DND-41 (cell line): ENCODE data around the gene ZNF829.

Source experiments
- CTCF ChIP-seq: IDR thresholded peaks from 2 replicates; pipeline ENCODE4 v1.5.1; 2012; ENCODE audit warnings: borderline replicate concordance, low read length, moderate library complexity, mild to moderate bottlenecking; ENCODE audit not compliant: poor library complexity, severe bottlenecking; ENCODE audit errors: extremely low read depth
- EZH2 ChIP-seq: IDR thresholded peaks from 3 replicates; pipeline ENCODE4 v1.6.1; 2012; ENCODE audit warnings: borderline replicate concordance, low read depth, mild to moderate bottlenecking, moderate library complexity, low read length, inconsistent platforms; ENCODE audit not compliant: severe bottlenecking

- TF ChIP-seq CTCF = no peak
- TF ChIP-seq EZH2 = no peak
Observed at GRCh38 chr19:36931684-36932083, 15.6 kb upstream of the ZNF829 start.
